Transverse colon (tissue), 3 donors: ENCODE results near the gene XBP1.

Source experiments
- EP300 ChIP-seq: sonication (generic); formaldehyde crosslinking; IDR thresholded peaks from one replicate; pipeline ENCODE4 v1.6.1; 2017; ENCODE audit warnings: antibody characterized with exemption, low read depth
- POLR2AphosphoS5 ChIP-seq, 3 donors: sonication (generic); formaldehyde crosslinking; IDR thresholded peaks; one replicate each; pipeline ENCODE4 v1.6.1; 2016; ENCODE audit warnings: antibody characterized with exemption in 3 of 3

- TF ChIP-seq EP300 (no peak), POLR2AphosphoS5 (IDR thresholded peaks at IDR 0.05) (peak in 1 of 3 donors; percentile 26)
Measured at GRCh38 chr22:28801845-28802594, 1.7 kb upstream of the XBP1 start.
